ENCODE data around the gene BMP6.

The BMP6 gene

GRCh38 chr6:7765575-7766325 is 39.9 kb downstream of the BMP6 start:
- Histone ChIP-seq H3K36me3 (ENCODE audit: control insufficient read depth, insufficient read depth, low read length) (no peaks in the 10 kb centered on the region), H3K9me3 (ENCODE audit: control insufficient read depth, insufficient read depth, low read length) (no peaks in the 10 kb centered on the region), H3K4me3 (ENCODE audit: low read length) (no peak overlapping the region), H3K27ac (ENCODE audit: low read length) (no peak overlapping the region), H3K4me1 (ENCODE audit: control insufficient read depth, insufficient read depth, low read length) (peaks cover 7% of the 10 kb centered on the region), H3K27me3 (ENCODE audit: control insufficient read depth, insufficient read depth, low read length) (no peaks in the 10 kb centered on the region)
- DNase-seq (ENCODE audit: low read depth, low spot score) = no peak
- WGBS (ENCODE audit: insufficient coverage, insufficient read length) = no CpG with 5 or more reads among the region's 10 CpGs

DNA sequence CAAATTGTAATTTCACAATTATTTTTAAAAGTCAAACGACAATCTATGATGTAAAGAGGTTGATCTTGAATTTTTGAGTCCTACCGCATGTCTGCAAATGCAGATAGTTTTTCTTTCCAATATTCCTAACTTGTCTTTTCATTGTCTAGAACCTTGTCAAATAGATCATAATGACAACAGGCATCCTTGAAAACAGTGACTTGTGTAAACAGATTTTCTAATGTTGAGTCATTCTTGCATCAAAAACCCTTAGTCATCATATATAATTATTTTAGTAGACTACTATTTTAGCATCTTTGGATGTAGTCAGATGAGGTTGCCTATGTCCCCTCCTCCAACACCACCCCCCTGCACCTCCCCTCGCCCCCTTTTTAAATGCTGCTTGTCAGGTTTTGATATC is 43.8 kb downstream of the BMP6 start:
- no peak overlapping the region for H3K4me3 ChIP-seq (ENCODE audit: low read length)
- H3K27me3 ChIP-seq (ENCODE audit: control insufficient read depth, insufficient read depth, low read length) = no peaks in the 10 kb centered on the region
- no CpG with 5 or more reads among the region's 3 CpGs for WGBS (ENCODE audit: insufficient coverage, insufficient read length)
- H3K27ac ChIP-seq (ENCODE audit: low read length) = no peak overlapping the region
- H3K9me3 ChIP-seq (ENCODE audit: control insufficient read depth, insufficient read depth, low read length) = no peaks in the 10 kb centered on the region
- DNase-seq (ENCODE audit: low read depth, low spot score) = no peak
- H3K36me3 ChIP-seq (ENCODE audit: control insufficient read depth, insufficient read depth, low read length) = no peaks in the 10 kb centered on the region
- peaks cover 8% of the 10 kb centered on the region for H3K4me1 ChIP-seq (ENCODE audit: control insufficient read depth, insufficient read depth, low read length)

- Histone ChIP-seq H3K36me3 (ENCODE audit: control insufficient read depth, insufficient read depth, low read length) (no peaks in the 10 kb centered on the region), H3K4me1 (ENCODE audit: control insufficient read depth, insufficient read depth, low read length) (peaks cover 8% of the 10 kb centered on the region), H3K27ac (ENCODE audit: low read length) (no peak overlapping the region), H3K27me3 (ENCODE audit: control insufficient read depth, insufficient read depth, low read length) (no peaks in the 10 kb centered on the region), H3K4me3 (ENCODE audit: low read length) (no peak overlapping the region), H3K9me3 (ENCODE audit: control insufficient read depth, insufficient read depth, low read length) (no peaks in the 10 kb centered on the region)
- WGBS (ENCODE audit: insufficient coverage, insufficient read length) = no CpG with 5 or more reads among the region's 4 CpGs
- no peak for DNase-seq (ENCODE audit: low read depth, low spot score)
These were observed 44.2 kb downstream of the BMP6 start for GRCh38 chr6:7770111-7770510.

DNA sequence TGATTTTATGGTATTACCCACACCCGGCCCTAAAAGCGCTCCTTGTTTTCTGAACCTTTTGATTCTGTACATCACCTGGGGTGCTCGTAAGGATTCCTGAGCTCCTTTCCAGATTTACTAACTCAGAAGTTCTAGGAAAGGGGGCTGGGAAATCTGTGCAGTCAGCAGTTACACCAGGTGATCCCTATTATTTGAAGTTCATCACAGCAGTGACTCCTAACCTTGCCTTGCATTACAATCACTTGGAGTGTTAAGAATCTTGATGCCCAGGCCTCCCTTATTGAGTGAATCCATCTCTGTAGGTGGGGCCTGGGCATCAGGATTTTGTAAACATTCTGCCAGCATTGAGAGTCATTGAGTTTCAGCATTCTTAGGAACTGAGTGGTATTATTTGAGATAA is 44.7 kb downstream of the BMP6 start:
- Histone ChIP-seq H3K9me3 (ENCODE audit: control insufficient read depth, insufficient read depth, low read length) (no peaks in the 10 kb centered on the region), H3K27ac (ENCODE audit: low read length) (no peak overlapping the region), H3K36me3 (ENCODE audit: control insufficient read depth, insufficient read depth, low read length) (no peaks in the 10 kb centered on the region), H3K4me1 (ENCODE audit: control insufficient read depth, insufficient read depth, low read length) (peaks cover 8% of the 10 kb centered on the region), H3K27me3 (ENCODE audit: control insufficient read depth, insufficient read depth, low read length) (no peaks in the 10 kb centered on the region), H3K4me3 (ENCODE audit: low read length) (no peak overlapping the region)
- no peak for DNase-seq (ENCODE audit: low read depth, low spot score)
- WGBS (ENCODE audit: insufficient coverage, insufficient read length) = no CpG with 5 or more reads among the region's 3 CpGs

GRCh38 chr6:7773322-7773721 is 47.4 kb downstream of the BMP6 start:
- Histone ChIP-seq H3K36me3 (ENCODE audit: control insufficient read depth, insufficient read depth, low read length) (no peaks in the 10 kb centered on the region), H3K4me3 (ENCODE audit: low read length) (no peak overlapping the region), H3K9me3 (ENCODE audit: control insufficient read depth, insufficient read depth, low read length) (no peaks in the 10 kb centered on the region), H3K27me3 (ENCODE audit: control insufficient read depth, insufficient read depth, low read length) (no peaks in the 10 kb centered on the region), H3K4me1 (ENCODE audit: control insufficient read depth, insufficient read depth, low read length) (peaks cover 6% of the 10 kb centered on the region), H3K27ac (ENCODE audit: low read length) (no peak overlapping the region)
- DNase-seq (ENCODE audit: low read depth, low spot score) = no peak
- no CpG with 5 or more reads among the region's 3 CpGs for WGBS (ENCODE audit: insufficient coverage, insufficient read length)

DNA sequence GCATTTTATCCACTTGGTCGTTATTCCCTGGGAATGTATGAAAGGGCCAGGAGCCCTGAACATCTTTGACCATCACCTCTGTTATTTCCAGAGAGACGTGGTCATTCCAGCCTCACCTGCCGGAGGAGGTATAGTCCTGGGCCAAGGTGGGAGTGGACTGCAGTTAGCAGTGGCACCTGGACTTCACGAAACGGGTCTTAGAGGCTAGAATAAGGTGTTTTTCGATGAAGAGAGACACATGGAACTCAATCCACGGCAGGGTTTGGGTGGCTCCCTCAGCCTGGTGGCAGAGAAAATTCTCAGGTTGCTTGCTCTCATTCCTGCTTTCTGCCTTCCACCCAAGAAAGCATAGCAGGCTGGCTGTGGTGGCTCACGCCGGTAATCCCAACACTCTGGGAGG is 48.0 kb downstream of the BMP6 start:
- no peak for DNase-seq (ENCODE audit: low read depth, low spot score)
- Histone ChIP-seq H3K4me1 (ENCODE audit: control insufficient read depth, insufficient read depth, low read length) (peaks cover 4% of the 10 kb centered on the region), H3K4me3 (ENCODE audit: low read length) (no peak overlapping the region), H3K9me3 (ENCODE audit: control insufficient read depth, insufficient read depth, low read length) (no peaks in the 10 kb centered on the region), H3K27me3 (ENCODE audit: control insufficient read depth, insufficient read depth, low read length) (no peaks in the 10 kb centered on the region), H3K27ac (ENCODE audit: low read length) (no peak overlapping the region), H3K36me3 (ENCODE audit: control insufficient read depth, insufficient read depth, low read length) (no peaks in the 10 kb centered on the region)
- WGBS (ENCODE audit: insufficient coverage, insufficient read length) = no CpG with 5 or more reads among the region's 9 CpGs

DNA sequence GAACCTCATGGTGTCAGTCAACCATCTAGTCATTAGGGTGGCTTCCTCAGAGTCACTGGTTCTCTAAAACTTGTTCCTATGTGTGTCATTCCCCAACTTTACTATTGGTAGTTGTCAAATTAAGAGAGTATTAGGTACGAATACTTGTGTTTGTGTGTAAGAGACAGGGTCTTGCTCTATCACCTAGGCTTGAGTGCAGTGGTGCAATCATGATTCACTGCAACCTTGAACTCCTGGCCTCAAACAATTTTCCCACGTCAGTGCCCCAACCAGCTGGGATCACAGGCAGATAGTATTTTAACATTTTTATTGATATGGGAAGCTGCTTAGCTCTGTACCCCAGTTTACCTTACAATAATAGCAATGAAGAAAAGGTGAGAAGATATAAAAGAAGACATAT is 50.6 kb downstream of the BMP6 start:
- Histone ChIP-seq H3K4me1 (ENCODE audit: control insufficient read depth, insufficient read depth, low read length) (peaks cover 1% of the 10 kb centered on the region; the same call in 1 of the 2 replicates), H3K27me3 (ENCODE audit: control insufficient read depth, insufficient read depth, low read length) (no peaks in the 10 kb centered on the region), H3K27ac (ENCODE audit: low read length) (no peak overlapping the region), H3K9me3 (ENCODE audit: control insufficient read depth, insufficient read depth, low read length) (no peaks in the 10 kb centered on the region), H3K4me3 (ENCODE audit: low read length) (no peak overlapping the region), H3K36me3 (ENCODE audit: control insufficient read depth, insufficient read depth, low read length) (no peaks in the 10 kb centered on the region)
- no peak for DNase-seq (ENCODE audit: low read depth, low spot score)
- no CpG with 5 or more reads among the region's 2 CpGs for WGBS (ENCODE audit: insufficient coverage, insufficient read length)

GRCh38 chr6:7777074-7777473 is 51.2 kb downstream of the BMP6 start:
- no peak overlapping the region for H3K4me3 ChIP-seq (ENCODE audit: low read length)
- WGBS (ENCODE audit: insufficient coverage, insufficient read length) = no CpG with 5 or more reads among the region's 4 CpGs
- no peaks in the 10 kb centered on the region for H3K9me3 ChIP-seq (ENCODE audit: control insufficient read depth, insufficient read depth, low read length)
- no peaks in the 10 kb centered on the region for H3K36me3 ChIP-seq (ENCODE audit: control insufficient read depth, insufficient read depth, low read length)
- peaks cover under 1% of the 10 kb centered on the region; the same call in 1 of the 2 replicates for H3K4me1 ChIP-seq (ENCODE audit: control insufficient read depth, insufficient read depth, low read length)
- H3K27me3 ChIP-seq (ENCODE audit: control insufficient read depth, insufficient read depth, low read length) = no peaks in the 10 kb centered on the region
- no peak for DNase-seq (ENCODE audit: low read depth, low spot score)
- H3K27ac ChIP-seq (ENCODE audit: low read length) = no peak overlapping the region

DNA sequence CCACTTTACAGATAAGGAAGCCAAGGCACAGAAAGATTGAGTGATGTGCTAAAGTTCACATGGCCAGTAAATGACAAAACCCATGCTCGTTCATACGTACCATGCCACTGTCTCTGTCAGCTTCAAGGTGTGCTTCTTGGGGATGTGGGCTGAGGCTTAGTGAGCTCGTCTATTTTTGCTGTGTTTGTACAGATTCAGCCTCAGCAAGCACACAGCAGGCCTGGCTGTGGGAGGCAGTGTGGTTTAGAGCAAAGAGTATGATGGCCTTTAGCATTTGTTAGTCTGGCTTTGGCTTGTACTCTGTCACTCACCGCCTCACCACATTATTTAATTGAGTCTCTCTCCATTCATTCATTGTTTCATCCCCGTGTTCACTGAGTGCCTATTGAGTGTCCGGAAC is 55.3 kb downstream of the BMP6 start:
- no peak overlapping the region for H3K27ac ChIP-seq (ENCODE audit: low read length)
- no CpG with 5 or more reads among the region's 6 CpGs for WGBS (ENCODE audit: insufficient coverage, insufficient read length)

DNA sequence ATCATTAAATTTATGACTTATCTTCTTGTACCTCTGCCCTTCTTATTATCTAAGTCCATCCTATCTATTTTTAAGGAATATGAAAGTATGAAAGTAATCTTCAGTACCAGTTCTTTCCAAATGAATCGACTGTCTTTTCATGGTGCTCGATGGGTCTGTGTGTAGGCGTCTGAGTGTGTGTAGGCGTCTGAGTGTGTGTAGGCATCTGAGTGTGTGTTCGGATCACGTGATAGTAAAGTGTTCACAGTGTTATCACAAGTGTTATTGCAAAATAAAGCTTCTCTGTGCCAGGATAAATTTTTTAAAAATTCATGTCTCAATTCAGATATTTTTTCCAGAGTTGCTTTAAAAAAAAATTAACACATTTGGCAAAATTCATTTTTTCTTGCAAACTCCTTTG is 58.3 kb downstream of the BMP6 start:
- H3K27me3 ChIP-seq (ENCODE audit: control insufficient read depth, insufficient read depth, low read length) = no peaks in the 10 kb centered on the region
- no CpG with 5 or more reads among the region's 6 CpGs for WGBS (ENCODE audit: insufficient coverage, insufficient read length)
- no peaks in the 10 kb centered on the region for H3K9me3 ChIP-seq (ENCODE audit: control insufficient read depth, insufficient read depth, low read length)
- no peaks in the 10 kb centered on the region for H3K4me1 ChIP-seq (ENCODE audit: control insufficient read depth, insufficient read depth, low read length)
- H3K27ac ChIP-seq (ENCODE audit: low read length) = no peak overlapping the region
- H3K36me3 ChIP-seq (ENCODE audit: control insufficient read depth, insufficient read depth, low read length) = no peaks in the 10 kb centered on the region
- H3K4me3 ChIP-seq (ENCODE audit: low read length) = no peak overlapping the region
- no peak for DNase-seq (ENCODE audit: low read depth, low spot score)

More for the DNA sequence above, 55.3 kb downstream of the BMP6 start:
- Histone ChIP-seq H3K4me3 (ENCODE audit: low read length) (no peak overlapping the region), H3K9me3 (ENCODE audit: control insufficient read depth, insufficient read depth, low read length) (no peaks in the 10 kb centered on the region), H3K36me3 (ENCODE audit: control insufficient read depth, insufficient read depth, low read length) (no peaks in the 10 kb centered on the region), H3K27me3 (ENCODE audit: control insufficient read depth, insufficient read depth, low read length) (no peaks in the 10 kb centered on the region), H3K4me1 (ENCODE audit: control insufficient read depth, insufficient read depth, low read length) (no peaks in the 10 kb centered on the region)
- no peak for DNase-seq (ENCODE audit: low read depth, low spot score)

DNA sequence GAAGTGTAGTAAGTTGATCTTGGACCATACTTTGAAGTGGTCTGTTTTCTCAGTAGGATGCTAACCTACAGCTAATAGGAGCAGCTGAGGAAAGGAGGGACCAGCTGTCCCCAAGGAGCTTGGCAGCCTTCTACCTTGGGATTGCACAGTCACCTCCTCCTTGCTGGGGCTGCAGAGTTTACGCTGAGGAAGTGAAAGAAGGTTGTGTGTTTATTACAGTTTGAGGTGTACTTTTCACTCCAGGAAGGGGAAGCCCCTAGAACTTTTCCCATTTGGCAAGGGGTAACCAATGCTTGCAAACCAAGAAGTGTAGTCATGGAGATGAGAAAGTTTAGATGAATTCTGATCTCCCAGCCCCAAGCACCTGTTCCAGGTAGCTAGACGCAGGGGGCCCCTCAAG is 58.8 kb downstream of the BMP6 start:
- Histone ChIP-seq H3K27me3 (ENCODE audit: control insufficient read depth, insufficient read depth, low read length) (no peaks in the 10 kb centered on the region), H3K36me3 (ENCODE audit: control insufficient read depth, insufficient read depth, low read length) (no peaks in the 10 kb centered on the region), H3K4me3 (ENCODE audit: low read length) (no peak overlapping the region), H3K27ac (ENCODE audit: low read length) (no peak overlapping the region), H3K9me3 (ENCODE audit: control insufficient read depth, insufficient read depth, low read length) (no peaks in the 10 kb centered on the region), H3K4me1 (ENCODE audit: control insufficient read depth, insufficient read depth, low read length) (no peaks in the 10 kb centered on the region)
- no peak for DNase-seq (ENCODE audit: low read depth, low spot score)
- no CpG with 5 or more reads among the region's 2 CpGs for WGBS (ENCODE audit: insufficient coverage, insufficient read length)
